Panc1 (cell line): ENCODE measurements around the gene SH3PXD2B.

Experiments
- POLR2AphosphoS5 ChIP-seq: IDR thresholded peaks from 2 replicates; pipeline ENCODE4 v1.6.1; 2012; ENCODE audit warnings: mild to moderate bottlenecking, low read depth, low read length, moderate library complexity
- SIN3A ChIP-seq: IDR thresholded peaks from 2 replicates; pipeline ENCODE4 v1.6.1; 2012; ENCODE audit warnings: low read depth, mild to moderate bottlenecking, low read length, moderate library complexity, borderline replicate concordance; ENCODE audit not compliant: insufficient read depth
- TCF7L2 ChIP-seq: IDR thresholded peaks from 2 replicates; pipeline ENCODE4 v1.6.1; 2011; ENCODE audit warnings: mild to moderate bottlenecking, low read depth, low read length, inconsistent platforms
- TF ChIP-seq, protein P1 (sequence below): fragments of 450-650 bp; IDR thresholded peaks from 2 replicates; pipeline ENCODE4 v1.5.1; 2017; ENCODE audit warnings: mild to moderate bottlenecking
- TF ChIP-seq, protein P2 (sequence below), 2 experiments: IDR thresholded peaks; 2 replicates each; pipeline ENCODE4 v1.6.1; 2011 to 2012; ENCODE audit warnings: low read depth in 2 of 2, control low read depth in 1 of 2, low read length in 1 of 2, mild to moderate bottlenecking in 1 of 2, moderate library complexity in 1 of 2; ENCODE audit not compliant: insufficient read depth in 1 of 2

DNA sequence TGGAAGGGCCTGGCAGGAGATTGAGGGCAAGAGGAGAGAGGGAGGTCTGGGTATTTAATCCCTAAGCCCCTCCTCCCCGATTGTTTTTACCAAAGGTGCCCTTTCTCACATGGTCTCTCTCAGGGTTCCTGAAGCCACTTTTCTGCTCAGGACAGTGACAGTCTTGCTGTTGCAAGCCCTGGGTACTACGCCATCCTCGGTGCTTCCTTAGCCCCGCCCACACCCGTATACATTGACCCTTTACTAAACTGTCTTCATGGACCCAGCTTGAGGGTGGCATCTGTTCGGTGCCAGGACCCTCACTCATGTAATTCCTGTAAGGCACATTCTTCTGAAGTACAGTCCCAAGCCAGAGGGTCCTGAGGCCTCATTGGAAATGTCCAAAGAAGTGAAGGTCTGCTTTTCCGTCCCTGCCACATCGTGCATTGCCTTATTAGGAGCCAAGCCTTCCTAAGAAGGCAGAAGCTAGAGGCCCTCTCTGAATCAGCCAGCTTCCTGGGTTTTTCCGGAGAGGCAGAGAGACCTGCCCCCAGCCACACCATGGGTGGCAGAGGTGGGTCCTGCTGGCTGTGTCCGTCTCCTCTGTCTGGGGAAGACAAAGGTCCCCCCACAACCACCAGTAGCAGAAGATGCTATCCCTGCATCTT lies 1.9 kb upstream of the SH3PXD2B start:
- TF ChIP-seq, protein P1, sequence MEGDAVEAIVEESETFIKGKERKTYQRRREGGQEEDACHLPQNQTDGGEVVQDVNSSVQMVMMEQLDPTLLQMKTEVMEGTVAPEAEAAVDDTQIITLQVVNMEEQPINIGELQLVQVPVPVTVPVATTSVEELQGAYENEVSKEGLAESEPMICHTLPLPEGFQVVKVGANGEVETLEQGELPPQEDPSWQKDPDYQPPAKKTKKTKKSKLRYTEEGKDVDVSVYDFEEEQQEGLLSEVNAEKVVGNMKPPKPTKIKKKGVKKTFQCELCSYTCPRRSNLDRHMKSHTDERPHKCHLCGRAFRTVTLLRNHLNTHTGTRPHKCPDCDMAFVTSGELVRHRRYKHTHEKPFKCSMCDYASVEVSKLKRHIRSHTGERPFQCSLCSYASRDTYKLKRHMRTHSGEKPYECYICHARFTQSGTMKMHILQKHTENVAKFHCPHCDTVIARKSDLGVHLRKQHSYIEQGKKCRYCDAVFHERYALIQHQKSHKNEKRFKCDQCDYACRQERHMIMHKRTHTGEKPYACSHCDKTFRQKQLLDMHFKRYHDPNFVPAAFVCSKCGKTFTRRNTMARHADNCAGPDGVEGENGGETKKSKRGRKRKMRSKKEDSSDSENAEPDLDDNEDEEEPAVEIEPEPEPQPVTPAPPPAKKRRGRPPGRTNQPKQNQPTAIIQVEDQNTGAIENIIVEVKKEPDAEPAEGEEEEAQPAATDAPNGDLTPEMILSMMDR, result no peak
- TF ChIP-seq POLR2AphosphoS5 (no peak), SIN3A (no peak), TCF7L2 (no peak)
- TF ChIP-seq, protein P2, sequence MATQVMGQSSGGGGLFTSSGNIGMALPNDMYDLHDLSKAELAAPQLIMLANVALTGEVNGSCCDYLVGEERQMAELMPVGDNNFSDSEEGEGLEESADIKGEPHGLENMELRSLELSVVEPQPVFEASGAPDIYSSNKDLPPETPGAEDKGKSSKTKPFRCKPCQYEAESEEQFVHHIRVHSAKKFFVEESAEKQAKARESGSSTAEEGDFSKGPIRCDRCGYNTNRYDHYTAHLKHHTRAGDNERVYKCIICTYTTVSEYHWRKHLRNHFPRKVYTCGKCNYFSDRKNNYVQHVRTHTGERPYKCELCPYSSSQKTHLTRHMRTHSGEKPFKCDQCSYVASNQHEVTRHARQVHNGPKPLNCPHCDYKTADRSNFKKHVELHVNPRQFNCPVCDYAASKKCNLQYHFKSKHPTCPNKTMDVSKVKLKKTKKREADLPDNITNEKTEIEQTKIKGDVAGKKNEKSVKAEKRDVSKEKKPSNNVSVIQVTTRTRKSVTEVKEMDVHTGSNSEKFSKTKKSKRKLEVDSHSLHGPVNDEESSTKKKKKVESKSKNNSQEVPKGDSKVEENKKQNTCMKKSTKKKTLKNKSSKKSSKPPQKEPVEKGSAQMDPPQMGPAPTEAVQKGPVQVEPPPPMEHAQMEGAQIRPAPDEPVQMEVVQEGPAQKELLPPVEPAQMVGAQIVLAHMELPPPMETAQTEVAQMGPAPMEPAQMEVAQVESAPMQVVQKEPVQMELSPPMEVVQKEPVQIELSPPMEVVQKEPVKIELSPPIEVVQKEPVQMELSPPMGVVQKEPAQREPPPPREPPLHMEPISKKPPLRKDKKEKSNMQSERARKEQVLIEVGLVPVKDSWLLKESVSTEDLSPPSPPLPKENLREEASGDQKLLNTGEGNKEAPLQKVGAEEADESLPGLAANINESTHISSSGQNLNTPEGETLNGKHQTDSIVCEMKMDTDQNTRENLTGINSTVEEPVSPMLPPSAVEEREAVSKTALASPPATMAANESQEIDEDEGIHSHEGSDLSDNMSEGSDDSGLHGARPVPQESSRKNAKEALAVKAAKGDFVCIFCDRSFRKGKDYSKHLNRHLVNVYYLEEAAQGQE (IDR thresholded peaks at IDR 0.05; ENCODE audit: insufficient read depth in 1 of 2, low read depth in 2 of 2, low read length in 1 of 2), result no peak
